Measurements from ENCODE around the gene CHSY3.

The CHSY3 gene

GRCh38 chr5:130090569-130091270 is 186.5 kb downstream of the CHSY3 start:
- Histone ChIP-seq H3K4me1 (ENCODE audit: control insufficient read depth in 2 of 2, insufficient read depth in 1 of 2, low read depth in 1 of 2, low read length in 2 of 2) (no peaks in the 10 kb centered on the region), H2BK15ac (ENCODE audit: low read length) (no peak overlapping the region), H3K36me3 (replicated peaks in 1 of 2; ENCODE audit: control insufficient read depth in 2 of 2, insufficient read depth in 2 of 2, low read length in 2 of 2) (no peaks in the 10 kb centered on the region), H4K8ac (ENCODE audit: low read depth, low read length) (no peak overlapping the region), H3K14ac (ENCODE audit: low read length) (no peak overlapping the region), H3K27ac (replicated peaks; ENCODE audit: low read length) (no peak overlapping the region), H3K18ac (ENCODE audit: low read length) (no peak overlapping the region), H2AK5ac (ENCODE audit: low read depth, low read length) (no peak overlapping the region), H3K4me3 (ENCODE audit: low read length in 2 of 2) (no peak overlapping the region), H3K9ac (ENCODE audit: low read depth, low read length, poor library complexity) (no peak overlapping the region), H3K4ac (ENCODE audit: low read length) (no peak overlapping the region), H3K4me2 (ENCODE audit: insufficient read depth, low read length, poor library complexity, severe bottlenecking) (no peak overlapping the region), H3K9me3 (replicated peaks in 1 of 2; ENCODE audit: control insufficient read depth in 2 of 2, insufficient read depth in 1 of 2, low read depth in 1 of 2, low read length in 2 of 2) (no peaks in the 10 kb centered on the region), H2AFZ (ENCODE audit: low read length) (no peak overlapping the region), H3K23ac (ENCODE audit: low read depth, low read length, poor library complexity) (no peak overlapping the region), H3K27me3 (ENCODE audit: control insufficient read depth in 3 of 3, insufficient read depth in 3 of 3, low read depth in 1 of 3, low read length in 3 of 3) (no peaks in the 10 kb centered on the region), H3K79me1 (ENCODE audit: low read depth, low read length) (no peaks in the 10 kb centered on the region), H4K91ac (ENCODE audit: low read depth, low read length, poor library complexity) (no peak overlapping the region), H2BK12ac (ENCODE audit: low read length) (no peak overlapping the region), H2BK120ac (ENCODE audit: low read depth, low read length) (no peak overlapping the region), H2BK5ac (ENCODE audit: low read length) (no peak overlapping the region)
- no peak for DNase-seq (ENCODE audit: low spot score)
- no CpG with 5 or more reads among the region's 8 CpGs for WGBS, 2 donors (ENCODE audit: extremely low coverage in 2 of 2, insufficient read length in 2 of 2, insufficient replicate concordance in 1 of 2)

- no peaks in the 10 kb centered on the region for H3K4me1 ChIP-seq (ENCODE audit: control insufficient read depth in 2 of 2, insufficient read depth in 1 of 2, low read depth in 1 of 2, low read length in 2 of 2)
- no peaks in the 10 kb centered on the region for H3K27me3 ChIP-seq (ENCODE audit: control insufficient read depth in 3 of 3, insufficient read depth in 3 of 3, low read depth in 1 of 3, low read length in 3 of 3)
- no peak overlapping the region for H2BK5ac ChIP-seq (ENCODE audit: low read length)
- H2BK120ac ChIP-seq (ENCODE audit: low read depth, low read length): no peak overlapping the region
- no peak overlapping the region for H4K91ac ChIP-seq (ENCODE audit: low read depth, low read length, poor library complexity)
- no peak for DNase-seq (ENCODE audit: low spot score)
- no peak overlapping the region for H2BK15ac ChIP-seq (ENCODE audit: low read length)
- no peaks in the 10 kb centered on the region for H3K9me3 ChIP-seq (replicated peaks in 1 of 2; ENCODE audit: control insufficient read depth in 2 of 2, insufficient read depth in 1 of 2, low read depth in 1 of 2, low read length in 2 of 2)
- H2AK5ac ChIP-seq (ENCODE audit: low read depth, low read length): no peak overlapping the region
- H3K14ac ChIP-seq (ENCODE audit: low read length): no peak overlapping the region
- H2AFZ ChIP-seq (ENCODE audit: low read length): no peak overlapping the region
- no peak overlapping the region for H3K27ac ChIP-seq (replicated peaks; ENCODE audit: low read length)
- no peak overlapping the region for H3K18ac ChIP-seq (ENCODE audit: low read length)
- H3K79me1 ChIP-seq (ENCODE audit: low read depth, low read length): no peaks in the 10 kb centered on the region
- H3K4ac ChIP-seq (ENCODE audit: low read length): no peak overlapping the region
- H3K4me2 ChIP-seq (ENCODE audit: insufficient read depth, low read length, poor library complexity, severe bottlenecking): no peak overlapping the region
- no peak overlapping the region for H4K8ac ChIP-seq (ENCODE audit: low read depth, low read length)
- H2BK12ac ChIP-seq (ENCODE audit: low read length): no peak overlapping the region
- no peak overlapping the region for H3K23ac ChIP-seq (ENCODE audit: low read depth, low read length, poor library complexity)
- H3K36me3 ChIP-seq (replicated peaks in 1 of 2; ENCODE audit: control insufficient read depth in 2 of 2, insufficient read depth in 2 of 2, low read length in 2 of 2): no peaks in the 10 kb centered on the region
- H3K9ac ChIP-seq (ENCODE audit: low read depth, low read length, poor library complexity): no peak overlapping the region
- H3K4me3 ChIP-seq (ENCODE audit: low read length in 2 of 2): no peak overlapping the region
Observed at GRCh38 chr5:130092991-130093390, 188.7 kb downstream of the CHSY3 start.

- Histone ChIP-seq H3K4ac (ENCODE audit: low read length) (no peak overlapping the region), H3K9ac (ENCODE audit: low read depth, low read length, poor library complexity) (no peak overlapping the region), H3K27me3 (ENCODE audit: control insufficient read depth in 3 of 3, insufficient read depth in 3 of 3, low read depth in 1 of 3, low read length in 3 of 3) (no peaks in the 10 kb centered on the region), H2BK5ac (ENCODE audit: low read length) (no peak overlapping the region), H3K4me3 (ENCODE audit: low read length in 2 of 2) (no peak overlapping the region), H3K79me1 (ENCODE audit: low read depth, low read length) (no peaks in the 10 kb centered on the region), H2BK120ac (ENCODE audit: low read depth, low read length) (no peak overlapping the region), H3K14ac (ENCODE audit: low read length) (no peak overlapping the region), H4K8ac (ENCODE audit: low read depth, low read length) (no peak overlapping the region), H3K4me1 (ENCODE audit: control insufficient read depth in 2 of 2, insufficient read depth in 1 of 2, low read depth in 1 of 2, low read length in 2 of 2) (no peaks in the 10 kb centered on the region), H2AK5ac (ENCODE audit: low read depth, low read length) (no peak overlapping the region), H3K9me3 (replicated peaks in 1 of 2; ENCODE audit: control insufficient read depth in 2 of 2, insufficient read depth in 1 of 2, low read depth in 1 of 2, low read length in 2 of 2) (no peaks in the 10 kb centered on the region), H3K23ac (ENCODE audit: low read depth, low read length, poor library complexity) (no peak overlapping the region), H2BK15ac (ENCODE audit: low read length) (no peak overlapping the region), H3K27ac (replicated peaks; ENCODE audit: low read length) (no peak overlapping the region), H3K36me3 (replicated peaks in 1 of 2; ENCODE audit: control insufficient read depth in 2 of 2, insufficient read depth in 2 of 2, low read length in 2 of 2) (no peaks in the 10 kb centered on the region), H3K4me2 (ENCODE audit: insufficient read depth, low read length, poor library complexity, severe bottlenecking) (no peak overlapping the region), H4K91ac (ENCODE audit: low read depth, low read length, poor library complexity) (no peak overlapping the region), H2AFZ (ENCODE audit: low read length) (no peak overlapping the region), H3K18ac (ENCODE audit: low read length) (no peak overlapping the region), H2BK12ac (ENCODE audit: low read length) (no peak overlapping the region)
- no peak for DNase-seq (ENCODE audit: low spot score)
- no CpG with 5 or more reads among the region's 2 CpGs for WGBS, 2 donors (ENCODE audit: extremely low coverage in 2 of 2, insufficient read length in 2 of 2, insufficient replicate concordance in 1 of 2)
Observed at GRCh38 chr5:130096483-130096882, 192.2 kb downstream of the CHSY3 start.

GRCh38 chr5:130099008-130099407 is 194.7 kb downstream of the CHSY3 start:
- Histone ChIP-seq H3K9ac (ENCODE audit: low read depth, low read length, poor library complexity) (no peak overlapping the region), H2BK15ac (ENCODE audit: low read length) (no peak overlapping the region), H3K14ac (ENCODE audit: low read length) (no peak overlapping the region), H3K27me3 (ENCODE audit: control insufficient read depth in 3 of 3, insufficient read depth in 3 of 3, low read depth in 1 of 3, low read length in 3 of 3) (no peaks in the 10 kb centered on the region), H3K4ac (ENCODE audit: low read length) (no peak overlapping the region), H3K9me3 (replicated peaks in 1 of 2; ENCODE audit: control insufficient read depth in 2 of 2, insufficient read depth in 1 of 2, low read depth in 1 of 2, low read length in 2 of 2) (no peaks in the 10 kb centered on the region), H4K8ac (ENCODE audit: low read depth, low read length) (no peak overlapping the region), H3K36me3 (replicated peaks in 1 of 2; ENCODE audit: control insufficient read depth in 2 of 2, insufficient read depth in 2 of 2, low read length in 2 of 2) (no peaks in the 10 kb centered on the region), H2AK5ac (ENCODE audit: low read depth, low read length) (no peak overlapping the region), H3K18ac (ENCODE audit: low read length) (no peak overlapping the region), H2BK12ac (ENCODE audit: low read length) (no peak overlapping the region), H2BK120ac (ENCODE audit: low read depth, low read length) (no peak overlapping the region), H3K4me3 (ENCODE audit: low read length in 2 of 2) (no peak overlapping the region), H3K27ac (replicated peaks; ENCODE audit: low read length) (no peak overlapping the region), H3K4me1 (ENCODE audit: control insufficient read depth in 2 of 2, insufficient read depth in 1 of 2, low read depth in 1 of 2, low read length in 2 of 2) (no peaks in the 10 kb centered on the region), H4K91ac (ENCODE audit: low read depth, low read length, poor library complexity) (no peak overlapping the region), H3K79me1 (ENCODE audit: low read depth, low read length) (no peaks in the 10 kb centered on the region), H2BK5ac (ENCODE audit: low read length) (no peak overlapping the region), H3K23ac (ENCODE audit: low read depth, low read length, poor library complexity) (no peak overlapping the region), H2AFZ (ENCODE audit: low read length) (no peak overlapping the region), H3K4me2 (ENCODE audit: insufficient read depth, low read length, poor library complexity, severe bottlenecking) (no peak overlapping the region)
- DNase-seq (ENCODE audit: low spot score): no peak
- no CpG with 5 or more reads among the region's 2 CpGs for WGBS, 2 donors (ENCODE audit: extremely low coverage in 2 of 2, insufficient read length in 2 of 2, insufficient replicate concordance in 1 of 2)

Data from neuronal stem cell (in vitro differentiated cells).